Measurements from ENCODE around the gene SLC24A2.

DNA sequence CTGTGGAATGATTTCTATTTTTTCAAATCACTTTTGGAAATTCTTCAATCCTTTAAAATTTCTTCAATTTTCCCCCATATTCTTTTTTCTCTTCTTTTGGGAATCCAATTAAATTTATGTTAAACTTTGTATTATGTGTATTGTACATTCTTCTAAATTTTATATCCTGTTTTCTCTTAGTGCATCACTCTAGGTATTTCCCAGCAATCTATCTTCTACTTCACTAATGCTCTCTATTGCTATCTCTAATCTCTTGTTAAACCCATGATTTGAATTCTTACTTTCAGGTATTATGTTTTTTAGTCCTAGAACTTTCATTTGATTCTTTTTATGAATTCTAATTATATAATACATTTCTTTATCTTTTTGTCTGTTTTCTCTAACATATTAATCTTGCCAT, 23.4 kb upstream of the SLC24A2 start:
- TF ChIP-seq CTCF (IDR thresholded peaks at IDR 0.05), result no peak
- TF ChIP-seq POLR2A (IDR thresholded peaks at IDR 0.05), result no peak
- TF ChIP-seq POLR2AphosphoS5 (IDR thresholded peaks at IDR 0.05), result no peak

Measured in prostate gland (tissue), 2 donors.